ENCODE data around the gene C1QTNF9. TPM values are rescaled to one million over a fixed set of nuclear protein-coding genes. Genes with fewer than 3 reads are reported as not detected.
"Not testable (repeated sequence)": the region's sequence is repeated elsewhere in the genome, so short reads cannot be mapped to it uniquely, and the experiment has no call there.

Gene C1QTNF9
- total RNA-seq, 1 donor from 2014 or later = not detected

- Mint-ChIP-seq H3K36me3 (ENCODE audit: insufficient read depth) (peaks cover 12% of the 10 kb centered on the region), H3K9me3 (ENCODE audit: low read depth) (no peaks in the 10 kb centered on the region), H3K27me3 (peaks cover 5% of the 10 kb centered on the region), H3K27ac (no peak overlapping the region), H3K4me1 (ENCODE audit: low read depth) (peaks cover 10% of the 10 kb centered on the region), H3K4me3 (ENCODE audit: low read depth) (no peak overlapping the region)
- TF ChIP-seq CTCF (IDR thresholded peaks at IDR 0.05; ENCODE audit: unreplicated experiment) = no peak
- no peak for DNase-seq (ENCODE audit: low spot score, unreplicated experiment)
Observed at GRCh38 chr13:24308488-24309020, 826 bp upstream of the C1QTNF9 start.

GRCh38 chr13:24313439-24313838 lies 4.1 kb downstream of the C1QTNF9 start:
- Mint-ChIP-seq H3K27me3 (peaks cover 5% of the 10 kb centered on the region), H3K9me3 (ENCODE audit: low read depth) (no peaks in the 10 kb centered on the region), H3K36me3 (ENCODE audit: insufficient read depth) (no peaks in the 10 kb centered on the region), H3K4me1 (ENCODE audit: low read depth) (no peaks in the 10 kb centered on the region), H3K27ac (no peak overlapping the region), H3K4me3 (ENCODE audit: low read depth) (no peak overlapping the region)
- TF ChIP-seq CTCF (IDR thresholded peaks at IDR 0.05; ENCODE audit: unreplicated experiment) = peak; percentile 16
- no peak for DNase-seq (ENCODE audit: low spot score, unreplicated experiment)

- H3K27me3 Mint-ChIP-seq; DNase-seq (ENCODE audit: low spot score, unreplicated experiment); H3K36me3 Mint-ChIP-seq (ENCODE audit: insufficient read depth); H3K9me3 Mint-ChIP-seq (ENCODE audit: low read depth); H3K27ac Mint-ChIP-seq; H3K4me3 Mint-ChIP-seq (ENCODE audit: low read depth); H3K4me1 Mint-ChIP-seq (ENCODE audit: low read depth): not testable (repeated sequence)
Observed at GRCh38 chr13:24317835-24318234, 8.5 kb downstream of the C1QTNF9 start.

GRCh38 chr13:24318878-24319277 lies 9.5 kb downstream of the C1QTNF9 start:
- H3K27ac Mint-ChIP-seq = not testable (repeated sequence)

GRCh38 chr13:24319641-24320040 lies 10.3 kb downstream of the C1QTNF9 start:
- H3K4me3 Mint-ChIP-seq (ENCODE audit: low read depth); H3K27me3 Mint-ChIP-seq; H3K9me3 Mint-ChIP-seq (ENCODE audit: low read depth); DNase-seq (ENCODE audit: low spot score, unreplicated experiment); H3K4me1 Mint-ChIP-seq (ENCODE audit: low read depth); H3K27ac Mint-ChIP-seq; H3K36me3 Mint-ChIP-seq (ENCODE audit: insufficient read depth): not testable (repeated sequence)

More at GRCh38 chr13:24318878-24319277, 9.5 kb downstream of the C1QTNF9 start:
- H3K36me3 Mint-ChIP-seq (ENCODE audit: insufficient read depth); H3K4me1 Mint-ChIP-seq (ENCODE audit: low read depth); DNase-seq (ENCODE audit: low spot score, unreplicated experiment); H3K27me3 Mint-ChIP-seq; H3K9me3 Mint-ChIP-seq (ENCODE audit: low read depth); H3K4me3 Mint-ChIP-seq (ENCODE audit: low read depth): not testable (repeated sequence)

- H3K9me3 Mint-ChIP-seq (ENCODE audit: low read depth); H3K27ac Mint-ChIP-seq; H3K4me3 Mint-ChIP-seq (ENCODE audit: low read depth); H3K36me3 Mint-ChIP-seq (ENCODE audit: insufficient read depth); H3K27me3 Mint-ChIP-seq; H3K4me1 Mint-ChIP-seq (ENCODE audit: low read depth); DNase-seq (ENCODE audit: low spot score, unreplicated experiment): not testable (repeated sequence)
Observed at GRCh38 chr13:24321416-24321815, 12.0 kb downstream of the C1QTNF9 start.

- H3K36me3 Mint-ChIP-seq (ENCODE audit: insufficient read depth); DNase-seq (ENCODE audit: low spot score, unreplicated experiment); H3K27me3 Mint-ChIP-seq; H3K27ac Mint-ChIP-seq; H3K9me3 Mint-ChIP-seq (ENCODE audit: low read depth); H3K4me1 Mint-ChIP-seq (ENCODE audit: low read depth); H3K4me3 Mint-ChIP-seq (ENCODE audit: low read depth): not testable (repeated sequence)
- peak; percentile 34 for TF ChIP-seq CTCF (IDR thresholded peaks at IDR 0.05; ENCODE audit: unreplicated experiment)
Observed at GRCh38 chr13:24322470-24322869, 13.1 kb downstream of the C1QTNF9 start.
